SK-N-SH (cell line): ENCODE measurements around the gene ARHGAP31. TPM values are rescaled to one million over a fixed set of nuclear protein-coding genes. Genes with fewer than 3 reads are reported as not detected.
"Not testable (repeated sequence)": the region's sequence is repeated elsewhere in the genome, so short reads cannot be mapped to it uniquely, and the experiment has no call there.

Source experiments
- CTCF ChIA-PET: fragments of 300-600, 350-600 bp; formaldehyde crosslinking; extraction: SDS; loops from one replicate; lab custom pipeline; 2021; lab: Yijun Ruan, JAX
- POLR2A ChIA-PET: fragments of 350-600 bp; sonication (Branson Sonifier 250); formaldehyde crosslinking; extraction: SDS; loops from one replicate; lab custom pipeline; 2020; ENCODE audit warnings: antibody characterized with exemption, inconsistent platforms; lab: Yijun Ruan, JAX
- DNase-seq: peaks from one replicate; pipeline ENCODE4 v3.0.0; 2012
- H2AFZ ChIP-seq: fragments of 200-600 bp; sonication (generic); 2 replicates; pipeline ENCODE4 v1.8.1; 2016; ENCODE audit warnings: antibody characterized with exemption, mild to moderate bottlenecking, low read depth
- H3F3A ChIP-seq: fragments of 200-600 bp; sonication (generic); replicated peaks from 2 replicates; pipeline ENCODE3; 2016; ENCODE audit warnings: antibody characterized with exemption, mild to moderate bottlenecking; ENCODE audit not compliant: insufficient read depth
- H3K27ac ChIP-seq, 2 experiments: fragments of 200-500 bp in 1 of 2; fragments of 200-600 bp in 1 of 2; sonication (Bioruptor generic) in 1 of 2; sonication (generic), shearing (Covaris generic) in 1 of 2; 2 replicates each; pipeline versions ENCODE4 v1.5.1 to v1.6.1; 2014 to 2016; ENCODE audit warnings: low read depth in 2 of 2, inconsistent platforms in 1 of 2, low read length in 1 of 2, mild to moderate bottlenecking in 1 of 2, mixed read lengths in 1 of 2
- H3K27me3 ChIP-seq: fragments of 200-600 bp; sonication (generic), shearing (Covaris generic); 2 replicates; pipeline ENCODE4 v1.6.1; 2016; ENCODE audit warnings: mixed run types; ENCODE audit not compliant: insufficient read depth
- H3K36me3 ChIP-seq, 2 experiments: fragments of 200-500 bp in 1 of 2; fragments of 200-600 bp in 1 of 2; sonication (Bioruptor generic) in 1 of 2; sonication (generic) in 1 of 2; replicated peaks in 1 of 2; 2 replicates each; pipeline versions ENCODE3 to v1.5.1; 2014 to 2016; ENCODE audit warnings: low read length in 1 of 2, mild to moderate bottlenecking in 1 of 2; ENCODE audit not compliant: insufficient read depth in 2 of 2, control insufficient read depth in 1 of 2
- H3K4me1 ChIP-seq, 2 experiments: fragments of 200-500 bp in 1 of 2; fragments of 200-600 bp in 1 of 2; sonication (Bioruptor generic) in 1 of 2; sonication (generic), shearing (Covaris generic) in 1 of 2; 2 replicates each; pipeline versions ENCODE4 v1.5.1 to v1.6.1; 2014 to 2016; ENCODE audit warnings: low read depth in 1 of 2, low read length in 1 of 2, mixed run types in 1 of 2; ENCODE audit not compliant: insufficient read depth in 2 of 2, control insufficient read depth in 1 of 2
- H3K4me2 ChIP-seq: fragments of 200-600 bp; sonication (generic), shearing (Covaris generic); 2 replicates; pipeline ENCODE4 v1.6.1; 2017; ENCODE audit warnings: mixed run types
- H3K4me3 ChIP-seq, 2 experiments: fragments of 200-500 bp in 1 of 2; fragments of 200-600 bp in 1 of 2; sonication (Bioruptor generic) in 1 of 2; sonication (generic), shearing (Covaris generic) in 1 of 2; 2 replicates each; pipeline versions ENCODE4 v1.5.1 to v1.8.1; 2014 to 2016; ENCODE audit warnings: low read depth in 2 of 2, inconsistent platforms in 1 of 2, low read length in 1 of 2, mild to moderate bottlenecking in 1 of 2, mixed read lengths in 1 of 2, moderate library complexity in 1 of 2
- H3K79me2 ChIP-seq: fragments of 200-600 bp; sonication (generic); 2 replicates; pipeline ENCODE4 v1.8.1; 2017; ENCODE audit warnings: mild to moderate bottlenecking; ENCODE audit not compliant: insufficient read depth
- H3K9ac ChIP-seq: fragments of 200-600 bp; sonication (generic); 2 replicates; pipeline ENCODE4 v1.6.1; 2017; ENCODE audit warnings: mixed run types
- H3K9me2 ChIP-seq: fragments of 200-600 bp; sonication (generic); 2 replicates; pipeline ENCODE4 v1.6.1; 2017; ENCODE audit warnings: mixed run types
- H3K9me3 ChIP-seq: fragments of 200-600 bp; sonication (generic); 2 replicates; pipeline ENCODE4 v1.6.1; 2017; ENCODE audit warnings: mixed run types, mild to moderate bottlenecking, moderate library complexity
- H4K20me1 ChIP-seq: fragments of 200-600 bp; sonication (generic); 2 replicates; pipeline ENCODE4 v1.6.1; 2017; ENCODE audit warnings: mild to moderate bottlenecking, mixed run types; ENCODE audit not compliant: insufficient read depth
- CTCF ChIP-seq: fragments of 200-600 bp; sonication (generic); IDR thresholded peaks from 2 replicates; pipeline ENCODE4 v1.6.1; 2017; ENCODE audit warnings: antibody characterized with exemption, mild to moderate bottlenecking, moderate library complexity
- EP300 ChIP-seq, 2 experiments: IDR thresholded peaks; 2 replicates each; pipeline versions ENCODE4 v1.4.0 to v1.6.1; 2012; ENCODE audit warnings: borderline replicate concordance in 1 of 2, low read depth in 1 of 2, low read length in 1 of 2
- FOXM1 ChIP-seq: IDR thresholded peaks from 2 replicates; pipeline ENCODE4 v1.4.0; 2012; ENCODE audit warnings: low read depth, mild to moderate bottlenecking
- GATA2 ChIP-seq: sonication (generic); formaldehyde crosslinking; IDR thresholded peaks from 2 replicates; pipeline ENCODE4 v1.5.0; 2020; ENCODE audit warnings: mild to moderate bottlenecking, missing genetic modification reagents
- IRF3 ChIP-seq: fragments of 150-350 bp; IDR thresholded peaks from 2 replicates; pipeline ENCODE4 v1.6.1; 2016; ENCODE audit warnings: mild to moderate bottlenecking, low read depth, low read length
- MAX ChIP-seq: IDR thresholded peaks from 2 replicates; pipeline ENCODE4 v1.4.0; 2012; ENCODE audit warnings: low read depth
- PBX3 ChIP-seq: IDR thresholded peaks from 2 replicates; pipeline ENCODE4; 2012
- USF2 ChIP-seq: fragments of 150-350 bp; IDR thresholded peaks from 2 replicates; pipeline ENCODE4 v1.6.1; 2017; ENCODE audit warnings: antibody characterized with exemption, low read length, low read depth, borderline replicate concordance
- WGBS: methylation state at CpG from one replicate; pipeline ENCODE4 v1.1.6; 2017; ENCODE audit warnings: low lambda C conversion rate; 5-methylcytosine and 5-hydroxymethylcytosine counted together
- polyA plus RNA-seq, 3 experiments: library from polyadenylated mRNA; depleted of rRNA; stranded (reverse); fragments of >200 nt; gene quantifications; 2 replicates each; pipeline ENCODE4 v1.2.3, GENCODE V29; 2012

ARHGAP31 gene
- polyA plus RNA-seq, 1 of the 3 experiments (the other 2 are of a cell fraction) = 4.4 TPM

- CTCF ChIA-PET = no interaction called here
- no peak overlapping the region for H3K4me3 ChIP-seq
- TF ChIP-seq EP300 (IDR thresholded peaks at IDR 0.05; ENCODE audit: borderline replicate concordance in 1 of 2, low read depth in 1 of 2, low read length in 1 of 2) (no peak), MAX (no peak), USF2 (no peak), GATA2 (CRISPR knock-in tag) (no peak), PBX3 (no peak), IRF3 (no peak), FOXM1 (no peak), CTCF (no peak)
- TF ChIP-seq, all 33 proteins: peak for 0
- peaks cover 0 to 4% of the 10 kb centered on the region in 2 experiments; a peak in 2 of 4 replicates for H3K4me1 ChIP-seq
- no peaks in the 10 kb centered on the region for H3K9me2 ChIP-seq
- no peaks in the 10 kb centered on the region for H4K20me1 ChIP-seq
- no peaks in the 10 kb centered on the region for H3K9me3 ChIP-seq
- H3F3A ChIP-seq = no peaks in the 10 kb centered on the region
- H3K27me3 ChIP-seq = no peaks in the 10 kb centered on the region
- WGBS = 78% methylated on average over 6 of the region's 6 CpGs
- H2AFZ ChIP-seq = no peak overlapping the region
- no peak overlapping the region for H3K9ac ChIP-seq
- H3K4me2 ChIP-seq = no peak overlapping the region
- H3K79me2 ChIP-seq = no peaks in the 10 kb centered on the region
- POLR2A ChIA-PET = no interaction called here
- no peak overlapping the region for H3K27ac ChIP-seq
- no peaks in the 10 kb centered on the region for H3K36me3 ChIP-seq
- DNase-seq = no peak
Measured at GRCh38 chr3:119261055-119261454, 33.1 kb upstream of the ARHGAP31 start.

GRCh38 chr3:119270212-119270611, 24.0 kb upstream of the ARHGAP31 start:
- H3K9ac ChIP-seq, H3K36me3 ChIP-seq, H3K27me3 ChIP-seq, H3K4me2 ChIP-seq, H4K20me1 ChIP-seq, H3K9me3 ChIP-seq, DNase-seq, H3K79me2 ChIP-seq, H3K4me1 ChIP-seq, H3K4me3 ChIP-seq, H3F3A ChIP-seq, POLR2A ChIA-PET, CTCF ChIA-PET, H3K27ac ChIP-seq, H2AFZ ChIP-seq, H3K9me2 ChIP-seq: not testable (repeated sequence)
- WGBS = 30% methylated on average over 2 of the region's 2 CpGs
